DMS114 treated with DMSO at 0.1 percent for 48 hours (cell line): ENCODE data around the gene TMEM235.

ENCODE experiments used
- DNase-seq: peaks from one replicate; lab custom pipeline; 2025; ENCODE audit not compliant: unreplicated experiment; lab: John Stamatoyannopoulos, UW

The TMEM235 gene

GRCh38 chr17:78253946-78254672 lies 22.7 kb downstream of the TMEM235 start:
- DNase-seq: peak; percentile 78

- no peak for DNase-seq
Measured at GRCh38 chr17:78255029-78255656, 23.7 kb downstream of the TMEM235 start.

- no peak for DNase-seq
Measured at GRCh38 chr17:78255953-78256706, 24.7 kb downstream of the TMEM235 start.

- no peak for DNase-seq
Measured at GRCh38 chr17:78256707-78257591, 25.5 kb downstream of the TMEM235 start.

GRCh38 chr17:78257810-78258322 lies 26.4 kb downstream of the TMEM235 start:
- DNase-seq: no peak

- DNase-seq: no peak
Measured at GRCh38 chr17:78258323-78259191, 27.1 kb downstream of the TMEM235 start.

DNA sequence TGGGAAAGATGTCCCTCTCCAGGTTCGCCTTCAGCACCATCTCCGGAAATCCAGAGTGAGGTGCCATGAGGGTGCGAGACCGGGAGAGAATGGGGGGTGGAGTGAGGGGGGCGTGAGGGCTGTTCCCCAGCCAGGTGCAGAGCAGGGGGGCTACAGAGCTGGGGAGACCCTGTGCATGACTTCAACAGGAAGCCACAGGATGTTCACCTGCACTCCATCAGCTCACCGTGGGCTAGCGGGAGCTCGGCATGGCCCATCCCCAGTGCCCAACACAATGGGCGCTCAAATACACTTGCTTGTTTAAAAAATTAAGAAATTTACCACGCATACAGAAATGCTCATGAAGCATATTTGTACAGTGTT lies 27.7 kb downstream of the TMEM235 start:
- no peak for DNase-seq

DNA sequence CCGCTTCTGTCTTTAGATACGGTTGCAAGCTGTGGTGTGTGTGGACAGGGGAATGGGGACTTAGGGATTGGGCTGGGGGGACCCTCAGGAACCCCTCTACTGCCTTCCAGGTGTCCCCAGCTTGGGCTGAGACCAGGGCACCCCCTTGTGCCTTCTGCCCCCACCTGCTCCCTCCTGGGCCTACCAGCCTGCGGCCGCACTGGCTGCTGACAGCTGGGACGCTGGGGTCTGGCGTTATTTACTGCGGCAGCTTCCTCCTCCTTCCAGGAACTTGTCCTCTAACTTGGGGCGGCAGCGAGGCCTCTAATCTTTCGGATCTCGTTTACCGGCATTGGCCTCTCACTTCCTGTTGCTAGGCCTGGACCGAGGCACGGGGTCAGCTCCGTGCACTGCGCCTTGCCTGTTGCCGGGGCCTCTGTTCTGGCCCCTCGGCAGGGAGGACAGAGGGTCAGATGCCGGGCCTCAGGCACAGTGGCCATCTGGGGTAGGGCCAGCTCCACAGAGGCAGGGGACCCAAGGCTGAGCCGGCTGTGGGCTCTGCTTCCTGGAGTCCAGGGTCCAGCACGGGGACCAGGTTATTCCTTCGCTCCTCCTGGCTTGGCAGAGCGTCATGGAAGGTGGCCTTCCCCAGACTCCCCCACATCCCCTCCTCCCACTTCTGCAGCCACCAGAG lies 31.8 kb downstream of the TMEM235 start:
- DNase-seq: no peak

DNA sequence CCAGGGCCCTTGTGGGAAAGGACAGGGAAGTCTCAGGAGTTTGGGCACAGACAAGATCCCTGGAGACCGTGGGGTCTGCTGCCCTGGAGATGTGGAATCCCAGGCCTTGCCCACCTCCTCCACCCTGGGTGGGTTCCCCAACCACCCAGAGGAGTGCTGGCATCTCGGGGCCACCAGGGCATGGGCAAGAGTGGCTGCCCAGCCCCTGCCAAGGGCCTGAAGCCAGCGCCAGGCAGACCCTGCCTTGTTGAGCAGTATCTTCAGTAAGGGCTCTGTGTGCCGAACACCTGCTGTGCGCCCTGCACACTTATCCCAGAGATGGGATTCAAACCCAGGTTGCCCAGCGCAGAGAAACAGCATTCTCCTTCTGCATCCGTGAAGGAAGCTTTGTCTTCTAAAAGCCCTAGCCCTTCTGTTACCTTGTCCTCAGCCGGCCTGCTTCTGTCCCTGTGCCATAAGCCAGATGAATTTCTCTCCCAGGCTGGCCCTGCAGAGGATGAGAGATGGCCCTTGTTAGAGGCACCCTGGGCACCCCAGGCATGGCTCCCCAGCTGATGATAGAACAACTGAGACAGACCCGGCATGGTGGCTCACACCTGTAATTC lies 32.4 kb downstream of the TMEM235 start:
- no peak for DNase-seq

- no peak for DNase-seq
Measured at GRCh38 chr17:78264590-78264989, 33.2 kb downstream of the TMEM235 start.

GRCh38 chr17:78265121-78265520 lies 33.7 kb downstream of the TMEM235 start:
- DNase-seq: no peak

DNA sequence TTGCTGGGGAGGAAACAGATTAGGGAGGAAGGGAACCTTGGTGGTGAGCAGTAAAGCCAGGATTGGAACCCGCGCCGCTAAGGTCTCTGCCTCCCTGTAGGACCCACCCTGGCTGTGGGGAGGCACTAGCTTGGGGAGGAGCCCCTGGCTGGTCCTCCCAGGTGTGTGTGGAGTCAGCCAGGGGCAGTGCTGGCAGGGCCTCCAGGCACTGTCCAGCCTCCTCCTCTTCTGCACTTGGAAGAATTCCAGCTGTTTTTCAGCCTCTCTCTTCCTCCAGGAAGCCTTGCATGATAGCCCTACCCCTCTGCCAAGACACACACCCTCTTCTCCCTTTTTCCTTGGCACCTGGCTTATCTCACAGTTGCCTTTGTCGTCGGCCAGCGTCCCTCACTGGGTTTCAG lies 34.8 kb downstream of the TMEM235 start:
- no peak for DNase-seq

DNA sequence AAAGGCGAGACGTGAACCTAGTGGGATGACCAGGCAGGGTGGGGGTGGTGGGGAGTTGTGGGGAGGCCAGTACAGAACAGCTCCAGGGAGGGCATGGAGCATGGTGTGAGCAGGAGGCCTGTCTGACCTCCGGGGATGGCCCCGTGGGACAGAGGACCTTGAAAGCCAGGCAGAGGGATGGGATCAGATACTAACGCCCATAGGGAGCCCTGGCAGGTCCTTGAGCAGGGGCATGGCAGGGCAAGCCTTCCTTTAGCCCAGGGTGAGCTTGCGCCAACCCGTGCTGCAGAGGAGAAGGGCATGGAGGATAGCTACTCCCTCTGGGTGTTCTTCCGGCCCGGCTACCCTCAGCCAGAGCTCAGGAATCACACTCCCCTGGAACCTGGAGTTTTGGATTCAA lies 35.3 kb downstream of the TMEM235 start:
- DNase-seq: no peak

- no peak for DNase-seq
Measured at GRCh38 chr17:78267253-78268073, 36.0 kb downstream of the TMEM235 start.

DNA sequence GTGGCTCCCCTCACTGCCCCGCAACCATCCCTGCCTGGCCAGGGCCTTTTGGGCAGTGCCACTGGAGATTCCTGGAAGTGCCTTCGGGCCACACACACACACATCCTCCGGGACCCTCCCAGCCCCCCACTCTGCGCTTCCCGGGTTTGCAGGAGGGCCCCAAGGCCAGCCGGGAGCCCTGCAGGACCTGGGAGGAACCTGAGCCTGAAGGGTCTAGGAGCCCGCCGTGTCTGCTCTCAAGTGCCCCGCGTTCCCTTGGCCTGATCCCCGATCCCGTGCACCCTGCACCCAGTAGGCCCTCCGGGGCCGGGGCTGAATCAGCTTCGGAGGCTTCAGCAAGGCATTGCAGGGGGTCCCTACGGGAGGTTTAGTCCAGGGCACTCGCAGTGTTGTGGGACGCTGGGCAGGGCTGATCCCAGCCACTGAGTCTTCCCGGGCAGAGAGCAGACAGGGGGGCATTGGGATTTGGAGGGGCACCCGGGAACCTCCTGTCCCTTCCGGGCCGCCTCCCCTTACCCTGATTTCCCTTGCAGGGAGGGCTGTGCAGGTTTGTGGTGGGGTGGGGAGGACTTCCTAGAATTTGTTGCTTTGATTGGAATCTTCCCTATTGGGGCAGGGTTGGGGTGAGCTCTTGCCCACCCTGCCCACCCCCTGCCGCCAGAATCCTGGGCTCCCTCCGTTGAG lies 36.9 kb downstream of the TMEM235 start:
- DNase-seq: no peak

GRCh38 chr17:78268951-78269905 lies 37.8 kb downstream of the TMEM235 start:
- no peak for DNase-seq
